GM18909 (cell line): Measurements from ENCODE around the gene OR56A4.
"Not testable (repeated sequence)": the region's sequence is repeated elsewhere in the genome, so short reads cannot be mapped to it uniquely, and the experiment has no call there.

ENCODE experiments used
- ATAC-seq: cut with Tn5 transposase; IDR thresholded peaks from one replicate; pipeline ENCODE4 v1.9.1; 2021; ENCODE audit warnings: mild to moderate bottlenecking; ENCODE audit not compliant: unreplicated experiment, poor library complexity

OR56A4 gene

GRCh38 chr11:5967708-5968107 lies 39.0 kb downstream of the OR56A4 start:
- ATAC-seq: no peak

- no peak for ATAC-seq
Observed at GRCh38 chr11:5966958-5967357, 39.8 kb downstream of the OR56A4 start.

GRCh38 chr11:5960704-5961320 lies 45.9 kb downstream of the OR56A4 start:
- ATAC-seq: not testable (repeated sequence)

DNA sequence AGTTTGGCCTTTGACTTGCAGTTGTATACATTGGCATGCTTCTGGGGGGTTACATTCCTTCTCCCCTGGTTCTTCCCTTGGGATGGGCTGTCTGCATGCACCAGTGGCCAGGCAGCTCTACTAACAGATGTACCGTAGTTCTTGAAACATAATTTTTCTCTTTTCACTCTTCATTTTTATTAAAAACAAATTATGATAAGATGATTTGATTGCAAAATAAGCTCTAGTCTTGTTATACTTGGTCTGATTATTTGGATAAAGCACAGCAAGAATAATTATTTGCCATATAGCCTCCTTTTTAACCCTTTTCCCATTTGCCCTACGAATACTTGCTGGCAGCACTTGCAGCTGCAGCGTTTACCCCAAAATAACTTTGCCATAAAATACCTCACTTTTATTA lies 51.2 kb downstream of the OR56A4 start:
- no peak for ATAC-seq
